ENCODE data around the gene KRT86. TPM values are rescaled to one million over a fixed set of nuclear protein-coding genes. Genes with fewer than 3 reads are reported as not detected.

The KRT86 gene
- total RNA-seq, 1 donor from 2014 or later = not detected

GRCh38 chr12:52332381-52332780, 57.9 kb downstream of the KRT86 start:
- DNase-seq (ENCODE audit: low spot score) = no peak
- Mint-ChIP-seq H3K9me3 (ENCODE audit: unreplicated experiment) (no peaks in the 10 kb centered on the region), H3K4me3 (ENCODE audit: unreplicated experiment) (no peak overlapping the region), H3K27ac (ENCODE audit: unreplicated experiment) (no peak overlapping the region), H3K27me3 (ENCODE audit: unreplicated experiment) (no peaks in the 10 kb centered on the region), H3K4me1 (ENCODE audit: unreplicated experiment) (peaks cover 3% of the 10 kb centered on the region), H3K36me3 (ENCODE audit: low read depth, unreplicated experiment) (no peaks in the 10 kb centered on the region)
- TF ChIP-seq CTCF (IDR thresholded peaks at IDR 0.05; ENCODE audit: unreplicated experiment) = no peak

GRCh38 chr12:52333321-52333720, 58.9 kb downstream of the KRT86 start:
- no peak for DNase-seq (ENCODE audit: low spot score)
- Mint-ChIP-seq H3K27me3 (ENCODE audit: unreplicated experiment) (no peaks in the 10 kb centered on the region), H3K36me3 (ENCODE audit: low read depth, unreplicated experiment) (no peaks in the 10 kb centered on the region), H3K4me3 (ENCODE audit: unreplicated experiment) (no peak overlapping the region), H3K27ac (ENCODE audit: unreplicated experiment) (no peak overlapping the region), H3K9me3 (ENCODE audit: unreplicated experiment) (no peaks in the 10 kb centered on the region), H3K4me1 (ENCODE audit: unreplicated experiment) (peaks cover 3% of the 10 kb centered on the region)
- no peak for TF ChIP-seq CTCF (IDR thresholded peaks at IDR 0.05; ENCODE audit: unreplicated experiment)

- H3K36me3 Mint-ChIP-seq (ENCODE audit: low read depth, unreplicated experiment) = no peaks in the 10 kb centered on the region
- no peaks in the 10 kb centered on the region for H3K9me3 Mint-ChIP-seq (ENCODE audit: unreplicated experiment)
- TF ChIP-seq CTCF (IDR thresholded peaks at IDR 0.05; ENCODE audit: unreplicated experiment) = no peak
- H3K4me1 Mint-ChIP-seq (ENCODE audit: unreplicated experiment) = peaks cover 3% of the 10 kb centered on the region
- no peak overlapping the region for H3K27ac Mint-ChIP-seq (ENCODE audit: unreplicated experiment)
- no peaks in the 10 kb centered on the region for H3K27me3 Mint-ChIP-seq (ENCODE audit: unreplicated experiment)
- H3K4me3 Mint-ChIP-seq (ENCODE audit: unreplicated experiment) = no peak overlapping the region
- DNase-seq (ENCODE audit: low spot score) = no peak
These were observed 59.7 kb downstream of the KRT86 start for GRCh38 chr12:52334185-52334584.

GRCh38 chr12:52335598-52336262, 61.3 kb downstream of the KRT86 start:
- Mint-ChIP-seq H3K4me3 (ENCODE audit: unreplicated experiment) (no peak overlapping the region), H3K27me3 (ENCODE audit: unreplicated experiment) (no peaks in the 10 kb centered on the region), H3K27ac (ENCODE audit: unreplicated experiment) (no peak overlapping the region), H3K4me1 (ENCODE audit: unreplicated experiment) (peaks cover 3% of the 10 kb centered on the region), H3K36me3 (ENCODE audit: low read depth, unreplicated experiment) (no peaks in the 10 kb centered on the region), H3K9me3 (ENCODE audit: unreplicated experiment) (no peaks in the 10 kb centered on the region)
- no peak for TF ChIP-seq CTCF (IDR thresholded peaks at IDR 0.05; ENCODE audit: unreplicated experiment)
- no peak for DNase-seq (ENCODE audit: low spot score)

GRCh38 chr12:52336641-52337040, 62.2 kb downstream of the KRT86 start:
- TF ChIP-seq CTCF (IDR thresholded peaks at IDR 0.05; ENCODE audit: unreplicated experiment) = no peak
- no peak overlapping the region for H3K4me3 Mint-ChIP-seq (ENCODE audit: unreplicated experiment)
- H3K36me3 Mint-ChIP-seq (ENCODE audit: low read depth, unreplicated experiment) = no peaks in the 10 kb centered on the region
- no peaks in the 10 kb centered on the region for H3K27me3 Mint-ChIP-seq (ENCODE audit: unreplicated experiment)
- peaks cover 3% of the 10 kb centered on the region for H3K4me1 Mint-ChIP-seq (ENCODE audit: unreplicated experiment)
- no peak overlapping the region for H3K27ac Mint-ChIP-seq (ENCODE audit: unreplicated experiment)
- no peak for DNase-seq (ENCODE audit: low spot score)
- no peaks in the 10 kb centered on the region for H3K9me3 Mint-ChIP-seq (ENCODE audit: unreplicated experiment)

Measured in endothelial cell (in vitro differentiated cells).